RCC 7860 (cell line): ENCODE data around the gene RPL18A.
A peak's percentile ranks its signal among the peaks of the same experiment; 100 is the strongest.

Experiments
- DNase-seq: peaks from one replicate; pipeline ENCODE4 v3.0.0-alpha.2; 2015; ENCODE audit warnings: low spot score
- FAIRE-seq: peaks from 2 replicates; lab custom pipeline; 2012; peaks lifted over from hg19 to GRCh38; lab: Jason Lieb, UNC

Gene RPL18A

DNA sequence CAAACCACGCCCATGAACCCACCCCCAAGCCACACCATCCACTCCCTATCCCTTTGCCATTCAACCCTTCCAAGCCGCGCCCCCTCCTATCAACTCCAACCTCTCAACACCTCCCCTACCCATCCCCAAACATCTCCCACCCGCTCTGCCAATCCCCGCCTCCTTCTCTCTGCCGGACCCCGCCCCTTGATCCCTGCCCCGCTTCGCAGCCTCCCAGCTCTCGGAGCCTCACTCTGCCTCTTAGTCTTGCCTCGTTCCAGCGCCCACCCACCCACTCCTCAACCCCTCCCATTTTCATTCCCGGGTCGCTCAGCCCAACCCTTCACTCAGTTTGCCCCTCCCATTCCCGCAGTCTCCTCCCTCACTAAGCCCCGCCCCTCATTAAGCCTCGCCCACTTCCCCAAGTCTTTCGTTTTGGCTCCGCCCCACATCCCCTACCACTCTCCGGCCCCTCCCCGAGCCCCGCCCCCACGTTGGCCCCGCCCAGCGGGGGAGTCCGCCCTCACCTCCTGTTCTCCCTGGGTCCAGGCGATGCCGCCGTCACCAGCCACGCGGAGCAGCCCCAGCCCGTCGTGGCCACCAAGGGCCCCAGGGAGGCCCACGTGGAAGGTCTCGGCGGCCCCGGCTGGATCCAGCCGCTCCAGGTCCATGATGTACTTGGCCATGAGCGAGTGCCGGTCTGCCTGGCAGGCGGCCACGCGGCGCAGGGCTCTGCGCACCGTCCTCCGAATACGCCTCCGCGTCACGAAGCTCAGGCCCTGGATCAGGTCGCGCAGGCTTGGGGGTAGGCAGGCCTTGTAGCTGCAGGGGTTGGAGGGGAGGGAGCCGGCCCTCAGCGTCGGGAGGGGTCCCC, 17.7 kb upstream of the RPL18A start:
- no peak for DNase-seq
- no peak for FAIRE-seq

- DNase-seq (no peak), FAIRE-seq (no peak)
Measured at GRCh38 chr19:17842663-17843291, 16.9 kb upstream of the RPL18A start.

- FAIRE-seq (no peak), DNase-seq (no peak)
Measured at GRCh38 chr19:17843292-17843827, 16.4 kb upstream of the RPL18A start.

DNA sequence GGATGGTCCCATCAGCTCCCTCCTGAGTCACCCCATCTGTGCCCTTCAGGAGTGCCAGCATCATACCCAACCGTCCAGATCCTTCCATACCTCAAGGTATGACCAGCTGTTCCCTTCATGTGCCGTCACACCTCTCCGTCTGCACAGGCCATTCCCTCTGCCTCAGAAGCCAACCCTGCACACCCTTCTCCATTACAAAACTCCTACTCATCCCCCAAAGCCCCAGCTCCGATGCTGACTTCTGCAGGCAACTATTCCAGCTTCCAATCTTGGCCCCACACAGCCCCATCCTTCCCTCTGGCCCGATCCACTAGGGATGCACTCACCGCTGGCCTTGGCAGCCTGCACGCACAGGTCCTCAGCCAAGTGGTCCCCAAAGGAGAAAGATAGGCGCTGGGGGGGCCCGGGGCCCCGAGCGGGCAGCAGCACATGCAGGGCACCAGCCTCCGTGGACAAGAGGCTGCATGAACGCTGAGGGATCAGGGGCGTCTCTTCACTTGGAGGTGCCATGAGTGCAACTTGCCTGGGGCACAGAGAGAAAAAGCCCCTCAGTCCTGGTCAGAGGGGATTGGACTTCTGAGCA, 15.7 kb upstream of the RPL18A start:
- DNase-seq = no peak
- no peak for FAIRE-seq

GRCh38 chr19:17846146-17846545, 13.6 kb upstream of the RPL18A start:
- no peak for FAIRE-seq
- DNase-seq = no peak

- FAIRE-seq = no peak
Measured at GRCh38 chr19:17847538-17848366, 12.0 kb upstream of the RPL18A start, which contains the start of gene JAK3. JAK3 (minus strand) TSS chr19:17847982; CDS start chr19:17844417, 3,565 bp downstream.

DNA sequence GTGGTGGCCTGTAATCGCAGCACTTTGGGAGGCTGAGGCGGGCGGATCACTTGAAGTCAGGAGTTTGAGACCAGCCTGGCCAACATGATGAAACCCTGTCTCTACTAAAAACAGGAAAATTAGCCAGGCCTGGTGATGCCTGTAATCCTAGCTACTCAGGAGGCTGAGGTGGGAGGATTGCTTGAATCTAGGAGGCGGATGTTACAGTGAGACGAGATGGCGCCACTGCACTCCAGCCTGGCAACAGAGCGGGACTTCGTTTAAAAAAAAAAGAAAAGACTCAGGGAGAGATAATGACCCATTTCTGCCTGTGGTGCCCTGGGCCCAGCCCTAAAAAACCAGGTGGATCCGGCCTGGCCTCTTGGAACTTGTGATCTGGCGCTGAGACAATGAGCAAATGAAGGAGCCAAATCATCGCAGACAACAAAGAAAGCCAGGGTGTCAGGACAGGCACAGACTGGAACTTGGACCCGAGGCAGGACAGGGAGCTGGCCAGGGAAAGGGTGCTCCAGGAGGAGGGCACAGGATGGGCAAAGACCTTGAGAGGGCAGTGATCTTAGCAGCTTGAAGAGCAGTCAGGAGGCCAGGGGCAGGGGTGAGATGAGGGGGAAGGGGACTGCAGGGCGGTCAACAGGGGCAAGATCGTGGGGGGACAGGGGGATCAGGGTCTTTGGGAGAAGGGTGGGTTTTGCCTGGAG, 11.0 kb upstream of the RPL18A start:
- DNase-seq (no peak), FAIRE-seq (no peak)

More at GRCh38 chr19:17847538-17848366, 12.0 kb upstream of the RPL18A start, which contains the start of gene JAK3:
- DNase-seq = no peak

GRCh38 chr19:17854061-17854460, 5.6 kb upstream of the RPL18A start:
- no peak for FAIRE-seq
- DNase-seq = no peak

GRCh38 chr19:17855280-17856152, 4.2 kb upstream of the RPL18A start:
- FAIRE-seq (no peak), DNase-seq (peak; percentile 52)

DNA sequence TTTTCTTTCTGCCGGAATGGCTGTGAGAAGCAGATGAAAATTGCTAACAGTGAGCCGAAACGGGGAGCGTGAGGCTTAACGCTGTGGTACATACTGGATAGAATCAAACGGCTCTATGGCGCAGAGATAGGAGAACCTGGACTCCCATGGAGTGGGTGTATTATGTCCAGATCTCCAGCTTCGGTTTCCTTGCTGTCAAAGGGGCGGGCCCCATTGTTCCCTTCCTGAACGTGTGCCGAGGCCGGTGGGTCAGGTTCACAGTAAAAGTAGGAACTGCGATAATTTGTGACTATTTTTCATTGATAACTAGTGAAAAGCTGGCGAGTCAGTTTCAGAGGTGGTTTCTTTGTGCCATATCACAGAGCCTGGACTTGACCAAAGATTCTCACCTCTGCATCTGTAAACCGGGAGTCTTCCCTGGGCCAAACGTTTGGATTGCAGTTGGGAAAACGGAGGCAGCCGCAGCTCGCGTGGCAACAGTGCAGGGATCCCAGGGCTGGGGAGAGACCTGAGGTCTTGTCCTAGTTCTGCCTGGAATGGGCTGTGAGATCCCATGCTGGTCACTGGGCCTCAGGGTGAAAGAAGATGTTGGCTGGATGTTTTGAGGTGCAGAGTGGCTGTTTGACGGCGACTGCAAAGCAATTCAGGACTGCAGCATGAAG, 752 bp downstream of the RPL18A start:
- DNase-seq (no peak), FAIRE-seq (no peak)

- FAIRE-seq (no peak), DNase-seq (peak; percentile 25)
Measured at GRCh38 chr19:17860993-17861360, 1.3 kb downstream of the RPL18A start.

GRCh38 chr19:17861542-17862402, 2.1 kb downstream of the RPL18A start:
- FAIRE-seq (no peak), DNase-seq (no peak)

GRCh38 chr19:17862711-17863519, 3.2 kb downstream of the RPL18A start:
- no peak for DNase-seq
- FAIRE-seq = no peak

DNA sequence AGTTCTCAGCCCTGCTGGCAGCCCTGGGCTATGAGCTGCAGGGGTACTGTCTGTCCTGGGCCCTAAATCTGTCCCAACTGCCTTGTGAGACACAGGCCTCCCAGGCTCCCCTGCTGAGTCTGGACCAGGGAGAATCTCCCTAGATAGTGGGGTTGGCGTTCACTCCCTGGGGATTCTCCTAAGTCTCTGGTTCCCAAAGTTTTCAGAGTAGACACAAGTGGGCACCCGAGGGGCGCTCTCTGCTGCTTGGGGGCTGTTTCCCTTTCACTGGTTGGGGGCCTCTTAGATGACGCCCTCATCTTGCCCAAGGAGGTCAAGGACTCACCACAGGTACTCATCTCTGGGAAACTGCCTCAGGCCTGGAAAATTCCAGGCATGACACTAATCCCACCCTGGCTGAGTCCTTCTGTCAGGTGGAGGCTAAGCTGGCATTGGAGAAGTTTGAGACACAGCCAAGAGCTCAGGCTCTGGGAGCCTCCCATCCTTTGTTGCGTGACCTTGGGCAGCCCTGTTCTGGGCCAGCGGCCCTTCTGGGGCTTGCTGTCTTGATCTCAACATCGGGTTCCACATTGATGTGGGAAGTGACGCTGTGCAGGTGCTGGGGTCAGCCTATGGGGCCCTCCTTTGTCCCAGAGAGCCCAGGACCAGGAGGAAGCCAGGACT, 3.9 kb downstream of the RPL18A start:
- no peak for FAIRE-seq
- DNase-seq = no peak

DNA sequence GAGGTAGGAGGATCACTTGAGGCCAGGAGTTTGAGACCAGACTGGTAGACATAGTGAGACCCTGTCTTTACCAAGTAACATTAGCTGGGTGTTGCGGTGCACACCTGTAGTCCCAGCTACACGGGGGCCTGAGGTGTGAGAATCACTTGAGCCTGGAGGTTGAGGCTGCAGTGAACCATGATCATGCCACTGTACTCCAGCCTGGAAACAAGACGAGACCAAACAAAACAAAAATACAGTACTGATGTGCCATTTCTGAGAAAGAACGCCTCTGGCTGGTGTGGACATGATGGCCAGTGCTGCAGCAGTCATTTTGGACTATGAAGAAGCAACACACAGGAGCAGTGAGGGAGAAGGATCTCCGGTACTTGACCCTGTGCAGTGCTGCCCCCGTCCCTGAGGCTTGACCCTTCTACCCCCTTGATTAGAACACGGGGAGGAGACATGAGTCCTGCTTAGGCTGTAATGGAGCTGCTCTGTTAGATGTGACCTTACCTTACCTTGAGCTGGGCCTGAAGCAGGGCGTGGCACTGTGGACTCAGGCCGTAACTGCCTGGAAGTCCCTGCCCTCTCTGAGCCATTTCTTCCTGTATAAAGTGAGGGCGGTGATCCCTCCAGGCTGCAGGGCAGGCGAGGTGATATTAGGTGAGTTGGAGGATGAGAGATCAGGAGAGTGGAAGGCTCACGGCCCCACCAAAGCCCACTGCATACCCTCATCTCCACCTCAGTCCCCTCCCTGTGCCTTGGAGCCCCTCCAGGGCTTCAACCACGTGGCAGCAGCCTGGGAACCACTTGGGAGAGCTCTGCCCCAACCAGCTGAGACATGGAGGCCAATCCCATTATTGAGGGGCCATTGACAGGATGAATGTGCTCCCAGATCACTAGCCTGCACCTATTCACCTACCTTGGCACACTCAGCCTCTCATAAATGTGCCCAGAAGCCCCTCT, 5.9 kb downstream of the RPL18A start:
- peak; percentile 54 for DNase-seq
- FAIRE-seq = no peak
